Measurements from ENCODE around the gene ITPR1.

- TF ChIP-seq ZNF70 (CRISPR knock-in tag; IDR thresholded peaks at IDR 0.05): no peak
- no peak for TF ChIP-seq OSR1 (CRISPR knock-in tag; IDR thresholded peaks at IDR 0.05)
- no peak for TF ChIP-seq ZFP3 (CRISPR knock-in tag; IDR thresholded peaks at IDR 0.05)
- TF ChIP-seq RARB (CRISPR knock-in tag; IDR thresholded peaks at IDR 0.05): no peak
- no peak for TF ChIP-seq TCF4 (CRISPR knock-in tag; IDR thresholded peaks at IDR 0.05; ENCODE audit: borderline replicate concordance)
These were observed 35.9 kb downstream of the ITPR1 start for GRCh38 chr3:4528819-4529600.

All from SK-N-SH treated with all-trans-retinoic acid at 6 μM for 48 hours (cell line).